ENCODE results near the gene HSD11B2.

- TF ChIP-seq CTCF (IDR thresholded peaks at IDR 0.05; ENCODE audit: borderline replicate concordance, extremely low read depth, low read length, poor library complexity, severe bottlenecking) (no peak), EZH2 (IDR thresholded peaks at IDR 0.05; ENCODE audit: borderline replicate concordance, low read depth, low read length, severe bottlenecking) (no peak)
Observed at GRCh38 chr16:67388191-67388590, 42.7 kb upstream of the HSD11B2 start.

Data from DND-41 (cell line).